HG02885 (cell line): ENCODE measurements around the gene CFAP45.

Source experiments
- ATAC-seq: cut with Tn5 transposase; IDR thresholded peaks from one replicate; pipeline ENCODE4 v1.9.1; 2021; ENCODE audit warnings: mild to moderate bottlenecking; ENCODE audit not compliant: unreplicated experiment, poor library complexity

CFAP45 gene

GRCh38 chr1:159859767-159860322, 40.1 kb downstream of the CFAP45 start:
- ATAC-seq = no peak

GRCh38 chr1:159857889-159858288, 42.1 kb downstream of the CFAP45 start:
- ATAC-seq = no peak

DNA sequence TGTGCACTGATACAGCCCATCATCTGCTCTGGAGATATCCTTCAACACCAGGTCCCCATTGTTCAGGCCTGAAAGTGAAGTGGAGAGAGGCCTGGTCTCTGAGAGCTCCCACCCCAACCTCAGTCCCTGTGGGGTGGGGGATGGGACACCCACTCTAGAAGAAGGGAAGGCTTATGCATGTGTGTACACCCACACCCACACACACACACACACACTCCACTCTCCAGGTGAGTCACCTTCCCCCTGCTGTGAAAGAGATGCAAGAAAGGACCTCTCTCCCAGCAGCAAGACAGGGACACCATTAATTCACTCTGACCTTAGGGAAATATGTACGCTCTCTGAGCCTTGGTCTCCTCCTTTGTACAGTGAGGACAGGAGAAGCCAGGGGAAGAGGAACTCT, 43.4 kb downstream of the CFAP45 start:
- no peak for ATAC-seq

- ATAC-seq = no peak
These were observed 44.3 kb downstream of the CFAP45 start for GRCh38 chr1:159855709-159856108.

- peak; percentile 93 for ATAC-seq
These were observed 45.2 kb downstream of the CFAP45 start for GRCh38 chr1:159854693-159855192.

DNA sequence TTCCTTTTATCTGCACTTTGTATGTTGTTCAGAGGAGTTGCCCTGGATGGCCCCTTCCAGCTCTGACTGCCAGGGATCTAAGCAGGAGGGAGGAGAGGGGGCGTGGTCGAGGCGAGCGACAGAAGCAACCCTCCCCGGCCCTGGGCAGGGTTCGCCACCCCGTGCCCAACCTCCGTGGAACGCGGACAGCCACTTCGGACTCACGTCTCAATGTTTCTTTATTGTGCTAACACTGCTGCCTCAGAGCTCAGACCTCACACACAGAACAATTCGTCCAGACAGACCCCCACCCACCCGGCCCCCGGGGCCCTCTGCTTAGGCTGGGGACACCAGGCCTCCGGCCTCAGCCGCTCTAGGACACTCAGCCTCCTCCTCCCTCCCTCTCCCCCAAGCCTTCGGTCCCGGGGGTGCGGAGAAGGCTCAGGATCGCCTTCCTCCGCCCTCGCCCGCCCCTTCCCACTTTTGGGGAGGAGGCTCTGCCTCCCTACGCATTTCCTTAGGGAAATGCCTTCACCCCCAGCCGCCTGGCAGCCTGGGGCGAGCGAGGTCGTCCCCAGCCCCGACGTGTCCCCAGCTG, 45.8 kb downstream of the CFAP45 start:
- peak; percentile 23 for ATAC-seq

DNA sequence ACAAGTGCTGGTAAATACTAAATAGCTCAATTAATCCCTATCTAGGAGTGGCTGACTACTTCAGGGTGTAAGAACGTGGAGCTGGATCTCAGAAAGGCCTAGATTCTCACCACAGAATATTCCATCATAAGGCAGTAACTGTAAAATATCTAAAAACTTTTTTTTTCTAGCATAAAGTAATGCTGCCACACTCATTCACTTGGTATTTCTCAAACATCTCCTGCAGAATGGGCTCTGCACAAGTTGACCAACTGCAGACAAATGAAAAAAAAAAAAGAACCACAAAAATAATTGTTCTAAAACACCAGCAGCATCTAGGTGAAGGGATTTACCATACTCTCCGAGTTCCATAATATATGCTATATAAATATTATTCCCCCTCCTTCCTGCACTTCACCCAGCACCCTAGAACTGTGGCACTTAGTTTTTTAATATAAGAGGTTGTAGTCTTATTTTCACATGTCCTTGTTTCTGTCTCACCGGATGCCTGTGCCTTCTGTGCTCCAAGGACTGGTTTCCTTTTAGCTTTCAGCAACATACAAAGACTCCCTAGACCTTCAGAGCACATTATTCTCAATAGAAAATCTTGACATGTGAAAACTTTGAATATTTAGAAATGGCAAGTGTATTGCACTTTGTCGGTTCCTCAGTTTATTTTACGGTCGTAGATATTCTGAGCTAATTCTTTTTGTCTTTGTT, 46.4 kb downstream of the CFAP45 start:
- no peak for ATAC-seq

- ATAC-seq = no peak
These were observed 48.6 kb downstream of the CFAP45 start for GRCh38 chr1:159851407-159851806.

GRCh38 chr1:159849626-159850366, 50.2 kb downstream of the CFAP45 start:
- ATAC-seq = no peak

DNA sequence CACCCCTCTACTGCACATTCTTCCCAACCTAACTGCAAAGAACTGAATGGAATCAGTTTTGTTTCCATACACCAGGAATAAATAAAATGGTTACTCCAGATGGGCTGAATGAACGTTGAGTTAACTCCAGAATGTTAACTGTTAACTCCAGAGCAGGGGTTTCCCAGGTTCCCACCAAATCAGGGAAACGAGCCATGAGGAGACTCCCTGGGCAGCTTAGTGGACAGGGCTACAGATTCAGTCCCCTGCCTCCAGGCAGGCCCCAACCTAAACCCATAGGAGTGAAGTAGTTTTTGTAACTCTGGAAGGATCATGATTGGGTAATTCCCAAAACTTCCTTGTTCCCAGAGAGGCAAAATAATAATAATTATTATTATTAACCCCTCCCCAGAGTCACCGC, 51.6 kb downstream of the CFAP45 start:
- no peak for ATAC-seq

GRCh38 chr1:159847231-159847630, 52.7 kb downstream of the CFAP45 start:
- no peak for ATAC-seq

DNA sequence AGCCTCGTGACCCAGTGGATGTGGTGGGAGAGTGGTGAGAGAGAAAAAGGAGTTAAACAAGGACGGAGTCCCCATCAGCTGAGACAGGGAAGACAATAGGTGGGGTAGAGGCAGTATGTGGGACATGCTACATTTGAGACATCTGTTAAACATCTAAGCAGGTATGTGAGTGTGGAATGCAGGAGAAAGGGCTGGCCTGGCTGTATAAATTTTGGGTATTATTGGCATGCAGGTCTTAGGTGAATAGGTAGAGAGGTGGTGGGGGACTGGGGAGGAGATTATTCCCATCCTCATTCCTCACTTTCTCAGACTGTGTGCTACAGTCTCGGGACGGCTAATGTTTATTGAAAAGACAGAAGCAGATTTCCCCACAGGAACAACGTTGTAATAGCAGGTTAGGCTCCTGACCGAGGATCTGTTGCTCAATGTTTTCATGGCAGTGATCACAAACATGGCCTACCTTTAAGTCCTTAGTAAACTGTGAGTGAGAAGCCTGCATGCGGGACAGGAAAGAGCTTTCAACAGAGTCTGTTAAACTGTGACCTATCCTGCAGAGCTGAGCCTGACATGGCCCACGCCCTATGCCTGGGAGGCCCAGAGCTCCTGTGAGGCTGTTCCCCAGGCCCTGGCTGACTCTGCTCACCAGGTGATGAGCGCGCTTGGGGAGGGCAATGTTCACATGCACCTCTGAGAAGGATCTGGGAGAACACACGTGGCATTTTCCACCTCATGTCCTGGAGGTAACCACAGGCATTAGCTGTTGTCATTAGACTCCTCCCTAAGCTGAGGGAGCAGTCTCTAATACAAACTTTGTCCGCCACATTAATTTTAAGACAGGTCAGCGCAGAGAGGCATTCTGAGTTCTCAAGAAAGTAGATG, 54.0 kb downstream of the CFAP45 start:
- ATAC-seq = no peak

DNA sequence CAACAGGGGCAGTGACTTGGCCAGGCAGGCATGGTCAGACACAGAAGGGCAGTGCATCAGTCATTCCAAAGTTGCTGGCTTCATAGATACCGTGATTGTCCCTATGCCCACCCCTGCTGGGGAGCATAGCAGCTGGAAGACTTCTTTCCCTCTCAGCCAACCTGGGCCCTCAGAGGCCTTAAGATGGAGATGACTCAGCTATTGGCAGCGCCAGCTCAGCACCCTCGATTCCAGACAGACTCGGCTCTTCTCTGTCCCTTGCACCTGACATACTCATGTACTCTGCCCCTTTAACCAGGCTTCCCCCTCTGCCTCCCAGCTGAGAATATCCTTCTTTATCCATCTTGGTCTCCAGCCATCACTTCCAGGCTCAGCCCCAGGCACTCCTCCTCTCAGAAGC, 56.5 kb downstream of the CFAP45 start:
- no peak for ATAC-seq

GRCh38 chr1:159841749-159842148, 58.2 kb downstream of the CFAP45 start:
- no peak for ATAC-seq

DNA sequence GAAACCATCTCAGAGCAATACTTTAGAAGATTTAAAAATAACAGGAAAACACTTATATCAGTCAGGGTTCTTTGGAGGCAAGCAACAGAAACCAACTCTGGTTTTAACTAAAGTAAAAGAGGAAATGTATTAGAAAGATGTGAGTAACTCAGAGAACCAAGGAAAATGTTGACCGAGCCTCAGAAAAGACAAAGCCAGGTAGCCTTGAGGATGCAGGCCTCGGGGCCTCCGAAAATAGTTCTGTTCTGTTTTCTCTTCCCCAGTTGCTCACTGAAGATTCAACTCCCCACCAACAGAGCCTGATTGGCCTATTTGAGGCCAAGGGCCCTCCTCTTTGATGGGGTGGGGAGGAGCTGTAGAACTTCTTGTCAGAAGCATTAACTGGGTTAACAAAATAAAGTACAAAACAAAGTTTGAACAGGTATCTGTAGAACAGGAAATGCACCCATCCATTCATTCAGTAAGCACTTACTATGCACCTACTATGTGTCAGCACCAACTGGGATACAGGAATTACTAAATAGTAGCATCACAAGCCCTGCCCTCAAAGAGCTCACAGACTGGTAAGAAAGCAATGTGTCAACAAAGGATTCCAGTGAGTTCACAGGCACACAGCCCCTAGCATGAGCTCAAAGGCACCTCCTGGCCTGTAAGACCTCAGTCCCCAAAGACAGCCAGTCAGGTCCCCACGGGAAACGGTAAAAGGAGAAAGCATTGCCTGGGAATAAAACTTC, 60.7 kb downstream of the CFAP45 start:
- peak; percentile 69 for ATAC-seq

DNA sequence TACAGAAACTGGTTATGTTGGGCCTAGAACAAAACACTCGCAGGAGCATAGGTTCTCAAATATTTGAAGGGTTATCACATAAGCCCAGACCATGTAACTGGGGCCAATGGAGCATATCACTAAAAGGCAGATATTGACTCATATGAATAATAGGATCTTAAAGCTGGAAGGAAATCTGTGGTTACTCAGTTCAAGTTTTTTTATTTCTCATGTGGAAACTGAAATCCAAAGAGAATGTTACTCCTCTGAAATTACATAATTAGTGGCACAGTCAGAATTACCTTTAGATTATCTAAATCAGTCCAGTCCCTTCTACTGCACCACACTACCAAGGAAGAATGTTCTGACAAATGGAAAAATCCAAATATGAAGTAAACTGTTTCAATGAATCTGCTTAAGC, 61.2 kb downstream of the CFAP45 start:
- ATAC-seq = peak; percentile 63

GRCh38 chr1:159835862-159836525, 64.0 kb downstream of the CFAP45 start:
- ATAC-seq = no peak

- ATAC-seq = no peak
These were observed 64.6 kb downstream of the CFAP45 start for GRCh38 chr1:159835356-159835755.

DNA sequence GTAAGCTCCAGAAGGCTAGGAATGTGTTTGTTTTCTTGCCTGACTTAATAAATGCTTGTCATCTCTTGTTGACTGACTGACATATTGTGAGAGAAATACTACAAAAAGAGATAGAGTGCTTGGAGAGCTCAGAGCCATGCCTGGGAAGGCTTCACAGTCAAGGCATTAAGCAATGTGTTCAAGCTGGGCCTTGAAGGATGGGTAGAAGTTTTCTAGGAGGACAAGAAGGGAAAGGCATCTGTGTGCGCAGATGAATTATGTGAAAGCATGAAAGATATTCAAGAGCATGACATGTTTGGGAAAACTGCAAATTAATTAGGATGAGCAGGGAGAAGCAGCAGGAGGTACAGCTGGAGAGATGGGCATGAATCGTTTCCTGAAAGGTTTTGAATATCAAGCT, 67.7 kb downstream of the CFAP45 start:
- ATAC-seq = no peak
